H1 (cell line): Measurements from ENCODE around the gene PNMA6E. TPM values are rescaled to one million over a fixed set of nuclear protein-coding genes. Genes with fewer than 3 reads are reported as not detected.

Source experiments
- CTCF ChIA-PET: fragments of 300-600 bp; sonication (Branson Sonifier 250); formaldehyde crosslinking; loops from one replicate; lab custom pipeline; 2021; ENCODE audit not compliant: partially characterized antibody; lab: Charles Lee
- POLR2A ChIA-PET: fragments of 300-600 bp; sonication (Branson Sonifier 250); formaldehyde crosslinking; loops from one replicate; lab custom pipeline; 2021; ENCODE audit warnings: inconsistent platforms; ENCODE audit not compliant: partially characterized antibody; lab: Charles Lee
- DNase-seq, 2 experiments: peaks; one replicate each; pipeline versions ENCODE4 v3.0.0 to v3.0.0-alpha.2; 2010 to 2022; ENCODE audit warnings: low spot score in 2 of 2, low read depth in 1 of 2, mixed read lengths in 1 of 2
- FAIRE-seq: peaks from 2 replicates; lab custom pipeline; 2011; peaks lifted over from hg19 to GRCh38; lab: Jason Lieb, UNC
- H2AFZ ChIP-seq: 2 replicates; pipeline ENCODE4 v1.8.1; 2012; ENCODE audit warnings: low read length, inconsistent platforms
- H2AK5ac ChIP-seq: 2 replicates; pipeline ENCODE4 v1.6.1; 2013; ENCODE audit warnings: low read depth, low read length
- H2BK120ac ChIP-seq: replicated peaks from 2 replicates; pipeline ENCODE3; 2013; ENCODE audit warnings: low read depth, low read length, inconsistent platforms
- H2BK12ac ChIP-seq: 2 replicates; pipeline ENCODE4 v1.6.1; 2013; ENCODE audit warnings: low read depth, low read length
- H2BK15ac ChIP-seq: 2 replicates; pipeline ENCODE4 v1.6.1; 2013; ENCODE audit warnings: low read length
- H2BK20ac ChIP-seq: 2 replicates; pipeline ENCODE4 v1.6.1; 2013; ENCODE audit warnings: low read length
- H2BK5ac ChIP-seq: 2 replicates; pipeline ENCODE4 v1.6.1; 2013; ENCODE audit warnings: low read depth, low read length
- H3K14ac ChIP-seq: 2 replicates; pipeline ENCODE4 v1.6.1; 2013; ENCODE audit warnings: inconsistent platforms; ENCODE audit not compliant: insufficient read length
- H3K18ac ChIP-seq: 2 replicates; pipeline ENCODE4 v1.6.1; 2013; ENCODE audit warnings: low read length; ENCODE audit errors: extremely low read depth
- H3K23ac ChIP-seq: 2 replicates; pipeline ENCODE4 v1.6.1; 2013; ENCODE audit warnings: inconsistent platforms; ENCODE audit not compliant: insufficient read length
- H3K23me2 ChIP-seq: 2 replicates; pipeline ENCODE4 v1.6.1; 2013; ENCODE audit warnings: low read depth, low read length
- H3K27ac ChIP-seq: 2 replicates; pipeline ENCODE4 v1.6.1; 2011; ENCODE audit warnings: low read depth, low read length, inconsistent platforms
- H3K27me3 ChIP-seq, 4 experiments: replicated peaks in 1 of 4; 1 replicate in 1 of 4; 2 replicates in 3 of 4; pipeline versions ENCODE4 v1.6.1 to v1.8.1; 2011 to 2013; ENCODE audit warnings: low read length in 3 of 4, mild to moderate bottlenecking in 3 of 4, inconsistent platforms in 2 of 4, mixed read lengths in 2 of 4, moderate library complexity in 1 of 4; ENCODE audit not compliant: control insufficient read depth in 3 of 4, insufficient read depth in 3 of 4; ENCODE audit errors: extremely low read depth in 1 of 4
- H3K36me3 ChIP-seq, 4 experiments: 2 replicates each; pipeline versions ENCODE4 v1.6.1 to v1.8.1; 2011 to 2013; ENCODE audit warnings: mild to moderate bottlenecking in 4 of 4, low read length in 3 of 4, moderate library complexity in 2 of 4, control low read depth in 1 of 4, inconsistent platforms in 1 of 4; ENCODE audit not compliant: insufficient read depth in 4 of 4, control insufficient read depth in 2 of 4
- H3K4ac ChIP-seq: replicated peaks from 2 replicates; pipeline ENCODE3; 2013; ENCODE audit warnings: low read length, low read depth, mixed read lengths, inconsistent platforms; ENCODE audit not compliant: insufficient read length
- H3K4me1 ChIP-seq, 4 experiments: replicated peaks in 1 of 4; 1 replicate in 1 of 4; 2 replicates in 3 of 4; pipeline versions ENCODE4 v1.6.1 to v1.8.1; 2011 to 2013; ENCODE audit warnings: low read length in 3 of 4, inconsistent platforms in 2 of 4, mixed read lengths in 1 of 4; ENCODE audit not compliant: insufficient read depth in 4 of 4, control insufficient read depth in 3 of 4
- H3K4me2 ChIP-seq, 2 experiments: 2 replicates each; pipeline versions ENCODE4 v1.6.1 to v1.8.1; 2011 to 2013; ENCODE audit warnings: low read depth in 2 of 2, low read length in 2 of 2, control low read depth in 1 of 2, inconsistent platforms in 1 of 2, mild to moderate bottlenecking in 1 of 2; ENCODE audit not compliant: insufficient read depth in 1 of 2
- H3K4me3 ChIP-seq, 4 experiments: fragments of 200-600, 300-600 bp in 1 of 4; sonication (generic), shearing (Covaris generic), sonication (Bioruptor Twin) in 1 of 4; 2 replicates each; pipeline versions ENCODE4 v1.5.1 to v1.8.1; 2011 to 2016; ENCODE audit warnings: low read length in 4 of 4, low read depth in 3 of 4, control low read depth in 2 of 4, inconsistent platforms in 2 of 4, mild to moderate bottlenecking in 2 of 4, mixed read lengths in 1 of 4, moderate library complexity in 1 of 4; ENCODE audit not compliant: insufficient read depth in 2 of 4; ENCODE audit errors: extremely low read depth in 1 of 4
- H3K56ac ChIP-seq: replicated peaks from 2 replicates; pipeline ENCODE3; 2013; ENCODE audit warnings: low read depth, mild to moderate bottlenecking, mixed read lengths, low read length, inconsistent platforms; ENCODE audit not compliant: insufficient read length
- H3K79me1 ChIP-seq: 2 replicates; pipeline ENCODE4 v1.6.1; 2013; ENCODE audit warnings: low read depth, low read length, control low read depth
- H3K79me2 ChIP-seq, 2 experiments: 2 replicates each; pipeline versions ENCODE4 v1.6.1 to v1.8.1; 2012 to 2013; ENCODE audit warnings: low read length in 2 of 2, mild to moderate bottlenecking in 2 of 2, inconsistent platforms in 1 of 2; ENCODE audit not compliant: insufficient read depth in 2 of 2, control insufficient read depth in 1 of 2
- H3K9ac ChIP-seq, 4 experiments: replicated peaks in 1 of 4; 1 replicate in 1 of 4; 2 replicates in 3 of 4; pipeline versions ENCODE4 v1.6.1 to v1.8.1; 2011 to 2013; ENCODE audit warnings: low read depth in 3 of 4, low read length in 3 of 4, control low read depth in 2 of 4, mild to moderate bottlenecking in 2 of 4, moderate library complexity in 2 of 4, inconsistent platforms in 1 of 4; ENCODE audit errors: extremely low read depth in 1 of 4
- H3K9me3 ChIP-seq, 2 experiments: 2 replicates each; pipeline versions ENCODE4 v1.6.1 to v1.8.1; 2012 to 2013; ENCODE audit warnings: mild to moderate bottlenecking in 2 of 2, moderate library complexity in 2 of 2, control low read depth in 1 of 2, inconsistent platforms in 1 of 2, low read depth in 1 of 2, low read length in 1 of 2, mixed read lengths in 1 of 2; ENCODE audit not compliant: insufficient read depth in 2 of 2
- H4K20me1 ChIP-seq, 2 experiments: replicated peaks in 1 of 2; 2 replicates each; pipeline versions ENCODE3 to v1.8.1; 2011 to 2013; ENCODE audit warnings: inconsistent platforms in 2 of 2, low read length in 2 of 2, mild to moderate bottlenecking in 1 of 2; ENCODE audit not compliant: insufficient read depth in 2 of 2, control insufficient read depth in 1 of 2
- H4K5ac ChIP-seq: 2 replicates; pipeline ENCODE4 v1.6.1; 2013; ENCODE audit warnings: low read length, low read depth, mixed read lengths, inconsistent platforms; ENCODE audit not compliant: insufficient read length
- H4K8ac ChIP-seq: 2 replicates; pipeline ENCODE4 v1.8.0; 2013; ENCODE audit warnings: mild to moderate bottlenecking, moderate library complexity, low read length, inconsistent platforms; ENCODE audit not compliant: insufficient read depth; ENCODE audit errors: extremely low read depth
- H4K91ac ChIP-seq: replicated peaks from 2 replicates; pipeline ENCODE3; 2013; ENCODE audit warnings: low read length, mixed read lengths, inconsistent platforms; ENCODE audit not compliant: insufficient read length
- BCL11A ChIP-seq, 2 experiments: IDR thresholded peaks; one replicate each; pipeline ENCODE4 v1.6.1; 2011; ENCODE audit warnings: low read depth in 2 of 2, low read length in 2 of 2, mild to moderate bottlenecking in 2 of 2
- CBX5 ChIP-seq: fragments of 300-800, 300-1000 bp; sonication (generic); IDR thresholded peaks from 2 replicates; pipeline ENCODE4 v1.7.1; 2016; ENCODE audit warnings: antibody characterized with exemption, low read length, low read depth
- CHD1 ChIP-seq: IDR thresholded peaks from 2 replicates; pipeline ENCODE4 v1.6.1; 2012; ENCODE audit warnings: low read depth, low read length, improper control_type of control experiment
- EZH2 ChIP-seq: fragments of 200-600 bp; sonication (generic); IDR thresholded peaks from 2 replicates; pipeline ENCODE4 v1.7.1; 2012; ENCODE audit warnings: low read depth, mild to moderate bottlenecking, moderate library complexity, low read length, inconsistent platforms; ENCODE audit not compliant: severe bottlenecking
- HDAC6 ChIP-seq: IDR thresholded peaks from one replicate; pipeline ENCODE4 v1.7.1; 2012; ENCODE audit warnings: low read depth, mild to moderate bottlenecking, inconsistent platforms, low read length, moderate library complexity
- KDM5A ChIP-seq: fragments of 200-600 bp; IDR thresholded peaks from 2 replicates; pipeline ENCODE4 v1.7.1; 2012; ENCODE audit warnings: mild to moderate bottlenecking, low read length, inconsistent platforms, mixed read lengths
- POLR2A ChIP-seq, 2 experiments: IDR thresholded peaks; 1 replicate in 1 of 2; 2 replicates in 1 of 2; pipeline ENCODE4 v1.6.1; 2011; ENCODE audit warnings: low read depth in 2 of 2, low read length in 2 of 2, mild to moderate bottlenecking in 2 of 2; ENCODE audit errors: control extremely low read depth in 1 of 2
- RXRA ChIP-seq: IDR thresholded peaks from 2 replicates; pipeline ENCODE4 v1.6.1; 2011; ENCODE audit warnings: low read depth, mild to moderate bottlenecking, low read length, moderate library complexity; ENCODE audit not compliant: insufficient read depth
- SP4 ChIP-seq: IDR thresholded peaks from 2 replicates; pipeline ENCODE4 v1.6.1; 2012; ENCODE audit warnings: low read length, inconsistent platforms
- SUZ12 ChIP-seq: fragments of 200-600 bp; sonication (generic); IDR thresholded peaks from 2 replicates; pipeline ENCODE4 v1.6.1; 2012; ENCODE audit warnings: mild to moderate bottlenecking, inconsistent platforms, low read length, moderate library complexity, mixed read lengths
- TCF12 ChIP-seq: IDR thresholded peaks from 2 replicates; pipeline ENCODE4 v1.6.1; 2011; ENCODE audit warnings: low read depth, mild to moderate bottlenecking, low read length
- TEAD4 ChIP-seq: IDR thresholded peaks from 2 replicates; pipeline ENCODE4 v1.6.1; 2012; ENCODE audit warnings: low read depth, low read length, inconsistent platforms, mixed read lengths
- YY1 ChIP-seq: IDR thresholded peaks from 2 replicates; pipeline ENCODE4 v1.6.1; 2011; ENCODE audit warnings: low read depth, mild to moderate bottlenecking, low read length
- WGBS, 2 experiments: shearing (Covaris generic) in 1 of 2; methylation state at CpG; one replicate each; pipeline versions ENCODE4 v1.1.6 to v1.1.7; 2013 to 2015; ENCODE audit warnings: low lambda C conversion rate in 2 of 2, mixed read lengths in 2 of 2, inconsistent platforms in 1 of 2, low coverage in 1 of 2, missing lambda C conversion rate in 1 of 2; ENCODE audit not compliant: insufficient replicate concordance in 2 of 2, insufficient coverage in 1 of 2, insufficient read length in 1 of 2; ENCODE audit errors: extremely low coverage in 1 of 2, missing lambda C conversion rate in 1 of 2; 5-methylcytosine and 5-hydroxymethylcytosine counted together
- polyA plus RNA-seq, 7 experiments: library from polyadenylated mRNA; depleted of rRNA in 3 of 7; stranded (reverse) in 5 of 7; unstranded in 2 of 7; fragments of >200 nt in 5 of 7; fragments of 200-250 nt in 2 of 7; gene quantifications; 1 replicate in 5 of 7; 2 replicates in 1 of 7; 4 replicates in 1 of 7; pipeline versions ENCODE4 v1.2.1 to v1.2.3, GENCODE V29; 2011 to 2013; ENCODE audit warnings: missing spikeins in 2 of 7, mixed read lengths in 2 of 7
- total RNA-seq: library from RNA; stranded (reverse); fragmentation: NEBNext Ultra II Directional; extraction: Animal tissue kit (Norgen Biotek cat#: 25700); gene quantifications from 2 replicates; pipeline ENCODE4 v1.2.1, GENCODE V29; 2021
- TF ChIP-seq, protein P1 (sequence below): IDR thresholded peaks from 2 replicates; pipeline ENCODE4 v1.6.1; 2012; ENCODE audit warnings: inconsistent platforms

Gene PNMA6E
- total and polyA plus RNA-seq, 2 of the 8 experiments (the other 6 are each of a cell fraction or from before 2014, with no cell fraction given): not detected

DNA sequence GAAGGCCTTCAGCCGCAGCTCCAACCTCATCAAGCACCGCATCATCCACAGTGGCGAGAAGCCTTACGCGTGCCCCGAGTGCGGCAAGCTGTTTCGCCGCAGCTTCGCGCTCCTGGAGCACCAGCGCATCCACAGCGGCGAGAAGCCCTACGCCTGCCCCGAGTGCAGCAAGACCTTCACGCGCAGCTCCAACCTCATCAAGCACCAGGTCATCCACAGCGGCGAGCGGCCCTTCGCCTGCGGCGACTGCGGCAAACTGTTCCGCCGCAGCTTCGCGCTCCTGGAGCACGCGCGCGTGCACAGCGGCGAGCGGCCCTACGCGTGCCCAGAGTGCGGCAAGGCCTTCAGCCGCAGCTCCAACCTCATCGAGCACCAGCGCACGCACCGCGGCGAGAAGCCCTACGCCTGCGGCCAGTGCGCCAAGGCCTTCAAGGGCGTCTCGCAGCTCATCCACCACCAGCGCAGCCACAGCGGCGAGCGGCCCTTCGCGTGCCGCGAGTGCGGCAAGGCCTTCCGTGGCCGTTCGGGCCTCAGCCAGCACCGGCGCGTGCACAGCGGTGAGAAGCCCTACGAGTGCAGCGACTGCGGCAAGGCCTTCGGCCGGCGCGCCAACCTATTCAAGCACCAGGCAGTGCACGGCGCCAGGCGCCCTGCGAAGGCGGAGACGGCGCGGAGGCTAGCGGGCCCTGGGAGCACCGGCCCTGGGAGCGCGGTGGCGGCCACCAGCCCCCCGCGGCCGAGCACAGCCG, 19.9 kb upstream of the PNMA6E start:
- Histone ChIP-seq H2BK120ac (no peak overlapping the region), H3K4me1 (0 out of 7 replicates have a peak, but pooled peaks cover 0 to 4% (median 2%) of the 10 kb centered on the region in 4 experiments), H4K20me1 (no peaks in the 10 kb centered on the region), H3K27me3 (no peaks in the 10 kb centered on the region), H3K4me2 (no peak overlapping the region), H2BK5ac (no peak overlapping the region), H3K23ac (no peak overlapping the region), H4K91ac (no peak overlapping the region), H3K36me3 (no peaks in the 10 kb centered on the region), H3K14ac (no peak overlapping the region), H3K79me1 (no peaks in the 10 kb centered on the region), H3K79me2 (no peaks in the 10 kb centered on the region), H3K4ac (no peak overlapping the region), H3K27ac (no peak overlapping the region), H3K56ac (no peak overlapping the region), H4K5ac (no peak overlapping the region), H3K23me2 (no peaks in the 10 kb centered on the region), H2BK12ac (no peak overlapping the region), H3K18ac (no peak overlapping the region), H2AFZ (no peak overlapping the region), H3K9me3 (no peaks in the 10 kb centered on the region), H4K8ac (no peak overlapping the region), H2BK20ac (no peak overlapping the region), H2BK15ac (no peak overlapping the region), H3K9ac (no peak overlapping the region), H2AK5ac (no peak overlapping the region), H3K4me3 (no peak overlapping the region)
- ChIA-PET POLR2A (no interaction called here), CTCF (no interaction called here)
- WGBS, 2 experiments: 93% methylated on average over 35 of the region's 91 CpGs; no CpG with 5 or more reads in 1 of the 2 experiments
- DNase-seq (no peak), FAIRE-seq (no peak)
- TF ChIP-seq, protein P1, sequence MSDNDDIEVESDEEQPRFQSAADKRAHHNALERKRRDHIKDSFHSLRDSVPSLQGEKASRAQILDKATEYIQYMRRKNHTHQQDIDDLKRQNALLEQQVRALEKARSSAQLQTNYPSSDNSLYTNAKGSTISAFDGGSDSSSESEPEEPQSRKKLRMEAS: no peak
- TF ChIP-seq YY1 (no peak), TCF12 (no peak), CBX5 (no peak), TEAD4 (no peak), KDM5A (no peak), SP4 (no peak), RXRA (no peak), EZH2 (no peak), HDAC6 (no peak), BCL11A (IDR thresholded peaks at IDR 0.05; ENCODE audit: low read depth in 2 of 2, low read length in 2 of 2) (no peak), POLR2A (IDR thresholded peaks at IDR 0.05; ENCODE audit: control extremely low read depth in 1 of 2, low read depth in 2 of 2, low read length in 2 of 2) (no peak), SUZ12 (no peak), CHD1 (no peak)
